Neural crest cell (in vitro differentiated cells): ENCODE results near the gene ICAM1. TPM values are rescaled to one million over a fixed set of nuclear protein-coding genes. Genes with fewer than 3 reads are reported as not detected.

ENCODE experiments used
- DNase-seq: peaks from one replicate; pipeline ENCODE4 v3.0.0; 2021; ENCODE audit warnings: low read depth, mixed read lengths, low spot score
- H3K27ac Mint-ChIP-seq: one replicate; pipeline ENCODE4 v1.8.0; 2021; ENCODE audit warnings: mild to moderate bottlenecking, mixed read lengths; ENCODE audit not compliant: unreplicated experiment
- H3K27me3 Mint-ChIP-seq: 2 replicates; pipeline ENCODE4 v1.8.0; 2021; ENCODE audit warnings: low read depth, mild to moderate bottlenecking, mixed read lengths
- H3K36me3 Mint-ChIP-seq: 2 replicates; pipeline ENCODE4 v1.8.0; 2021; ENCODE audit warnings: low read depth, mild to moderate bottlenecking, mixed read lengths
- H3K4me1 Mint-ChIP-seq: 2 replicates; pipeline ENCODE4 v1.8.0; 2021; ENCODE audit warnings: mixed read lengths
- H3K4me3 Mint-ChIP-seq: one replicate; pipeline ENCODE4 v1.8.0; 2021; ENCODE audit warnings: mild to moderate bottlenecking, mixed read lengths
- H3K9me3 Mint-ChIP-seq: 2 replicates; pipeline ENCODE4 v1.8.0; 2021; ENCODE audit warnings: mixed read lengths
- total RNA-seq: library from RNA; stranded (reverse); gene quantifications from 2 replicates; pipeline ENCODE4 v1.2.1, GENCODE V29; 2021
- TF ChIP-seq, protein P1 (sequence below): fragments of 200-600 bp; sonication (generic); conservative IDR thresholded peaks from 2 replicates; pipeline ENCODE4 v1.5.0; 2021; ENCODE audit warnings: antibody characterized with exemption, mild to moderate bottlenecking

The ICAM1 gene
- total RNA-seq, 1 donor from 2014 or later = 0.23 TPM

DNA sequence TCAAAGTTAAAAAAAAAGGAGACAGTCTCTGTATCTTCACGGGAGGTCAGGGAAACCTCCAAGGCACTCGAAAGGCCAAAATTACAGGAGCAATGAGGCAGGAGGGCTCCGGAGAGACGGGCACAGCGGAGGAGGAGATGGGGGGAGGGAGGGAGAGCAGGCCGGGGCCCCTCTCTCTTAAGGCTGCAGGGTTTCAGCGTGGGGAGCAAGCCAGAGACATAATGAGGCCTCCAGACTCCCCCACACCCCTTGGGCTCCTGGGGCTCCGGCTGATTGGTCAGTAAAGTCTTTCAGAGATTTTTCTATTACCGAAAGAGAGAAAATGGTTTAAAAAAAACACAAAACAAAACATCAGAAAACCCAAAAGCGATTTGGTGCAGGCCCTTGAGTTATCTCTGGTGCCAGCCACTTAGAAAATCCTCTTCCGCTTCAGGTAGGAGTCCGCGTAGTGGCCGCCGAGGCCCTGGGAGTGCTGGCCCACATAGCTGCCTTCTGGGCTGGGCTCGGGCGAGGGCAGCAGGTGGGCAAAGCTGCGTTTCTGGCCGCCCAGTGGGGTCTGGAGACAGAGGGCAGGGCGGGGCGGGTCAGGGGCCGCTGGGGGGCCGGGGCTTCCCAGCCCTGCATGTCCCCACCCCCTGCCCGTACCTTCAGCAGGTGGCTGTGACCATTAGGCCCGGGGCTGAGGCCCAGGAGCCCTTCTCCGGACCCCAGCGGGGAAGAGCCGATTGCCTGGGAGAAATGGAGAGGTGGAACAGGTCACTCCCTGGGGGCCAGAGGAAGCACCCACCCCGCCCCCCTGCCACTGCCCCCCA is 46.3 kb downstream of the ICAM1 start:
- TF ChIP-seq, protein P1, sequence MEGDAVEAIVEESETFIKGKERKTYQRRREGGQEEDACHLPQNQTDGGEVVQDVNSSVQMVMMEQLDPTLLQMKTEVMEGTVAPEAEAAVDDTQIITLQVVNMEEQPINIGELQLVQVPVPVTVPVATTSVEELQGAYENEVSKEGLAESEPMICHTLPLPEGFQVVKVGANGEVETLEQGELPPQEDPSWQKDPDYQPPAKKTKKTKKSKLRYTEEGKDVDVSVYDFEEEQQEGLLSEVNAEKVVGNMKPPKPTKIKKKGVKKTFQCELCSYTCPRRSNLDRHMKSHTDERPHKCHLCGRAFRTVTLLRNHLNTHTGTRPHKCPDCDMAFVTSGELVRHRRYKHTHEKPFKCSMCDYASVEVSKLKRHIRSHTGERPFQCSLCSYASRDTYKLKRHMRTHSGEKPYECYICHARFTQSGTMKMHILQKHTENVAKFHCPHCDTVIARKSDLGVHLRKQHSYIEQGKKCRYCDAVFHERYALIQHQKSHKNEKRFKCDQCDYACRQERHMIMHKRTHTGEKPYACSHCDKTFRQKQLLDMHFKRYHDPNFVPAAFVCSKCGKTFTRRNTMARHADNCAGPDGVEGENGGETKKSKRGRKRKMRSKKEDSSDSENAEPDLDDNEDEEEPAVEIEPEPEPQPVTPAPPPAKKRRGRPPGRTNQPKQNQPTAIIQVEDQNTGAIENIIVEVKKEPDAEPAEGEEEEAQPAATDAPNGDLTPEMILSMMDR = no peak
- H3K4me3 Mint-ChIP-seq = peak overlapping the region; percentile 65
- DNase-seq = no peak
- H3K27ac Mint-ChIP-seq = no peak overlapping the region
- no peaks in the 10 kb centered on the region for H3K9me3 Mint-ChIP-seq
- H3K27me3 Mint-ChIP-seq = no peaks in the 10 kb centered on the region
- H3K36me3 Mint-ChIP-seq = peaks cover 5% of the 10 kb centered on the region
- H3K4me1 Mint-ChIP-seq = peaks cover 19% of the 10 kb centered on the region

DNA sequence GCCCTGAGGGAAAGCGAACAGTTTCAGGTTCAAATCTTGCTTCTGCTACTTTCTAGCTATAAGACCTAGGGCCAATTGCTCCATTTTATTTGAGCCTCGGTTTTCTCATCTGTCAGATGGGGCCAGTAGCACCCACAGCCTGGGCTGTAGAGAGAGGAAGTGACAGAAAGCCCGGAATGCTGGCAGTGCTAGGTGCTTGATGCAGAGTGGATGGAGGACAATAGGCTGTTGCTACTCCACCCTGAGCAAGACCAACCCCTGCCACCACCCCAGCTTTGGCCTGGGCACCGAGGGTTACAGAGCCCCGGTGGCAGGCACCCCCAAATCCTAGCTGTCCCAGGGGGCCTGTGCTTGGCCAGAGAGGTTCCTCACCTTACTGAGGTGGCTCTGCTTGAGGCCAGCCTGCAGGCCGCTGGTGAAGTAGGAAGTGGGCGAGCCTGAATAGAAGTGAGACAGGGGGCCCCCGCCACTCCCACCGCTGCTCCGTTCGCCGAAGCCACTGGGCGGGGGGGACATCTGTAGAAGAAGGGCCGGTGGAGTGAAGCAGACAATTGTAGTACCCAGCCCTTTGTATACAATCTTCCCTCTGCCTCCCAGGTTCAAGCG is 47.0 kb downstream of the ICAM1 start:
- no peaks in the 10 kb centered on the region for H3K9me3 Mint-ChIP-seq
- TF ChIP-seq, protein P1 = no peak
- DNase-seq = no peak
- no peak overlapping the region for H3K27ac Mint-ChIP-seq
- H3K36me3 Mint-ChIP-seq = peaks cover 5% of the 10 kb centered on the region
- no peak overlapping the region for H3K4me3 Mint-ChIP-seq
- H3K4me1 Mint-ChIP-seq = peaks cover 19% of the 10 kb centered on the region
- no peaks in the 10 kb centered on the region for H3K27me3 Mint-ChIP-seq

DNA sequence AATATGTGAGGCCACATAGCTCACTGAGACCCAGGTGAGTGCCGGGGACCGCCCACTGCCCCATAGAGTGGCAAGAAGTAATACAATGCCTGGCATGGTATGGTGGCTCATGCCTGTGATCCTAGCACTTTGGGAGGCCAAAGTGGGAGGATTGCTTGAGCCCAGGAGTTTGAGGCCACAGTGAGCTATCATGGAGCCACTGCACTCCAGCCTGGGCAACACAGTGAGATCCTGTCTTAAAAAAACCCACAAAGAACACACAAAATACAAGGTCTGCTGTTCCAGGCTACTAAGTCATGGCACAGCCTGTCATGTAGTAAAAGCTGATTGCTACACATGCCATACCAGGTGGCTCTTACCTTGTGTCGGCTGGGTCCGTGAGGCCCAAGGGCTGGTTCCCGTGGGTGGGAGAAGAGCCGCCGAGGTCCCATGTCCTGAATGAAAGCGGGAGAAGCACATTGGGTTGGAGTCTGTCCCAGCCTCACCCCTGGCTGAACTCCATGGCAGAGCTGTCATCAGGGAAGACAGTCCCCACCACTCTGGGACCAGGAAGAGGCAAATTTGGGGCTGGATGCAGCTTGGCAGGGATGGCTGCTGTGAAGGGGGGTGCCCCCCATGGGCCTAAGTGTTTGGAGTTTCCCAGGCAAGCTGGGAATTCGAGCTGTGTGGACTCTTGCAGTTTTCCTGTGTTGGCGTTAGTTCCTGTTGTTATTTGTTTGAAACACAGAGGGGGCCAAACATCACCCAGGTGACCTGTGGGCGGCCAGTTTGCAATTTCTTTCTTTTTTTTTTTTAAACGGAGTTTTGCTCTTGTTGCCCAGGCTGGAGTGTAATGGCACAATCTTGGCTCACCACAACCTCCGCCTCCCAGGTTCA is 48.1 kb downstream of the ICAM1 start:
- no peaks in the 10 kb centered on the region for H3K27me3 Mint-ChIP-seq
- DNase-seq = no peak
- H3K27ac Mint-ChIP-seq = no peak overlapping the region
- peaks cover 5% of the 10 kb centered on the region for H3K36me3 Mint-ChIP-seq
- no peaks in the 10 kb centered on the region for H3K9me3 Mint-ChIP-seq
- TF ChIP-seq, protein P1 = no peak
- H3K4me1 Mint-ChIP-seq = peaks cover 19% of the 10 kb centered on the region
- no peak overlapping the region for H3K4me3 Mint-ChIP-seq

DNA sequence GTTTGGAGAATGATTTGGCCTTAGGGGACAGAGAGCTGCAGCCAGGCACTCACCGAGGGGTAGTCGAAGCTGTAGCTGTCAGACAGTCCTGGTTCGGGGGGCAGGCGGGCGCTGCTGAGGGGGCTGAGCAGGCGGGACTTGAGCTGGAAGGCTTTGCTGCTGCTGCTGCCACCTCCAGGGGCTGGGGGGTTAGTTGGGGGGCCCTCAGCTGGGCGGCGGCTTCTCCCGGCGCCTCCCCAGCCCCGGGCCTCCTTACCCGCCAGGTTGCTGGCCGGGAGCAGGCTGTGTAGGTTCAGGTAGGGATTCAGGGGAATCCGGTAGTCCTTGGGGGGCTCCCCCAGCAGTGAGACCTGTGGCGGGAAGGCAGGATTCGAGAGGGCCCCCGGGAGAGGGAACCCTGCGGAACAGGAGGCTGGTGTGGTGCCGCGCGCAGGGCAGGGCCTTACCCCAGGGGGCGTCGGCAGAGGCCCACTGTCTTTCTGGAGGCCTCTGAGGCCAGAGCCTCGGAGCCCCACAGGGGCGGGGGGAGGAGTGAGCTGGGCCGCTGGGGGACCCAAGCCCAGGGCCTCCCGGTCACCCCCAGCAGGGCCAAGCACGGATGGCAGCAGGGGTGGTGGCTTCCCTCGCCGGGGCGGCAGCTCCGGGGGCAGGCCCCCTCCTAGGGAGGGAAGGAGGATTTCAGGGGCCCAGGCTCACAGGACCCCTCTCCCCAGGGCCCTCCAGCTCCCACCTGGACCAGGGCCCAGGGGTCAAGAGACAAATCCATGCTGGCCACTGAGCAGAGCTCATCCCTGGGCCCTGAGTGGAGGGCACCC is 49.9 kb downstream of the ICAM1 start:
- H3K27ac Mint-ChIP-seq = no peak overlapping the region
- H3K9me3 Mint-ChIP-seq = no peaks in the 10 kb centered on the region
- DNase-seq = no peak
- TF ChIP-seq, protein P1 = no peak
- no peaks in the 10 kb centered on the region for H3K27me3 Mint-ChIP-seq
- H3K4me1 Mint-ChIP-seq = peaks cover 3% of the 10 kb centered on the region
- H3K36me3 Mint-ChIP-seq = peaks cover 5% of the 10 kb centered on the region
- no peak overlapping the region for H3K4me3 Mint-ChIP-seq

DNA sequence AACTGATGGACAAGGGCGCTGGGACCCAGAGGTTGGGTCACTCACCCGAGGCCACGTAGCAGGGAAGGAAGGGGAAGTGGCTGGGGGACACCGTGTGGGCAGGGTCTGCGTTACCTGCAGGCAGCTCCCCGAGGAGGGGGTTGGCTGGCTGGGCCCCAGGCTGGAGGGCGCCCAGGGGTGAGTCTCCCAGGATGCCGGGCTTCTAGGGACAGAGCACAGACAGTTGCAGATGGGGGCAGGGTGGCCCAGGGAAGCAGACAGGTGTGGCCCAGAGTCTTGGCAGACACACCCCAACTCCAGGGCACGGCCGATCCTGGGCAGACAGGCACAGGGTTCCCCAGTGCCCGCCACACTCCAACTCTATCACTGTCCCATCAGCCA is 50.5 kb downstream of the ICAM1 start:
- Mint-ChIP-seq H3K4me1 (no peaks in the 10 kb centered on the region), H3K4me3 (no peak overlapping the region), H3K27me3 (no peaks in the 10 kb centered on the region), H3K9me3 (no peaks in the 10 kb centered on the region), H3K36me3 (peaks cover 5% of the 10 kb centered on the region), H3K27ac (no peak overlapping the region)
- TF ChIP-seq, protein P1 = no peak
- DNase-seq = no peak
